HepG2 (cell line): Measurements from ENCODE around the gene NISCH. TPM values are rescaled to one million over a fixed set of nuclear protein-coding genes. Genes with fewer than 3 reads are reported as not detected.
A peak's percentile ranks its signal among the peaks of the same experiment; 100 is the strongest.

Experiments used
- AGO2 ChIP-seq: fragments of 200-400 bp; formaldehyde crosslinking; optimal IDR thresholded peaks from 2 replicates; pipeline ENCODE3; 2017; ENCODE audit warnings: mild to moderate bottlenecking, low read depth, low read length, moderate library complexity
- ATAD3A ChIP-seq: sonication (generic); formaldehyde crosslinking; IDR thresholded peaks from 2 replicates; pipeline ENCODE4 v1.4.0; 2020; ENCODE audit warnings: missing genetic modification reagents
- GATAD1 ChIP-seq: IDR thresholded peaks from 2 replicates; pipeline ENCODE4 v1.6.1; 2016; ENCODE audit warnings: missing genetic modification reagents, missing compliant biosample characterization
- GFI1 ChIP-seq: sonication (generic); formaldehyde crosslinking; IDR thresholded peaks from 2 replicates; pipeline ENCODE4 v1.5.0; 2020; ENCODE audit warnings: missing genetic modification reagents, mild to moderate bottlenecking, borderline replicate concordance
- HOXA7 ChIP-seq: sonication (generic); formaldehyde crosslinking; IDR thresholded peaks from 2 replicates; pipeline ENCODE4 v1.8.1; 2022; ENCODE audit warnings: mild to moderate bottlenecking, missing genetic modification reagents, moderate library complexity
- SSRP1 ChIP-seq: IDR thresholded peaks from 2 replicates; pipeline ENCODE4 v1.6.1; 2016; ENCODE audit warnings: control low read depth
- TMF1 ChIP-seq: sonication (generic); formaldehyde crosslinking; IDR thresholded peaks from 2 replicates; pipeline ENCODE4 v1.8.1; 2022; ENCODE audit warnings: low read depth, missing genetic modification reagents
- U2AF2 ChIP-seq: fragments of 200-400 bp; formaldehyde crosslinking; IDR thresholded peaks from 2 replicates; pipeline ENCODE4 v1.6.1; 2017; ENCODE audit warnings: low read depth, mild to moderate bottlenecking, low read length
- ZFP62 ChIP-seq: sonication (generic); formaldehyde crosslinking; IDR thresholded peaks from 2 replicates; pipeline ENCODE4 v1.4.0; 2020; ENCODE audit warnings: missing genetic modification reagents
- ZNF317 ChIP-seq: sonication (generic); formaldehyde crosslinking; IDR thresholded peaks from 2 replicates; pipeline ENCODE4 v1.5.0; 2020; ENCODE audit warnings: mild to moderate bottlenecking, missing genetic modification reagents
- ZNF431 ChIP-seq: sonication (generic); formaldehyde crosslinking; IDR thresholded peaks from 2 replicates; pipeline ENCODE4 v1.9.0; 2022; ENCODE audit warnings: missing genetic modification reagents, low read depth, mild to moderate bottlenecking, borderline replicate concordance
- ZNF724P ChIP-seq: sonication (generic); formaldehyde crosslinking; IDR thresholded peaks from 2 replicates; pipeline ENCODE4 v1.8.0; 2022; ENCODE audit warnings: missing genetic modification reagents, borderline replicate concordance
- ZSCAN20 ChIP-seq: sonication (generic); formaldehyde crosslinking; IDR thresholded peaks from 2 replicates; pipeline ENCODE4 v1.4.0; 2020; ENCODE audit warnings: missing genetic modification reagents, mild to moderate bottlenecking, borderline replicate concordance
- ZSCAN31 ChIP-seq: sonication (generic); formaldehyde crosslinking; IDR thresholded peaks from 2 replicates; pipeline ENCODE4 v1.5.0; 2020; ENCODE audit warnings: low read depth, mild to moderate bottlenecking, missing genetic modification reagents
- polyA plus RNA-seq, 8 experiments: library from polyadenylated mRNA; depleted of rRNA in 3 of 8; stranded (reverse) in 7 of 8; unstranded in 1 of 8; fragments of >200 nt; fragmentation: Illumina TruSeq in 4 of 8; extraction: Trizol in 4 of 8; gene quantifications; 2 replicates each; pipeline versions ENCODE4 v1.2.1 to v1.2.3, GENCODE V29; 2011 to 2016; ENCODE audit warnings: low read depth in 4 of 8, missing spikeins in 1 of 8, mixed read lengths in 1 of 8; ENCODE audit not compliant: insufficient read depth in 1 of 8
- total RNA-seq, 5 experiments: library from RNA; depleted of rRNA; stranded (reverse); fragments of >200 nt; fragmentation: Illumina TruSeq; extraction: Trizol; gene quantifications; 2 replicates each; pipeline ENCODE4 v1.2.3, GENCODE V29; 2016; ENCODE audit warnings: low read depth in 1 of 5
- TF ChIP-seq, protein P1 (sequence below): sonication (generic); formaldehyde crosslinking; IDR thresholded peaks from 2 replicates; pipeline ENCODE4 v1.4.0; 2020; ENCODE audit warnings: missing genetic modification reagents, borderline replicate concordance
- TF ChIP-seq, protein P2 (sequence below): IDR thresholded peaks from 2 replicates; pipeline ENCODE4 v1.6.1; 2016; ENCODE audit warnings: low read depth
- TF ChIP-seq, protein P3 (sequence below): sonication (generic); formaldehyde crosslinking; IDR thresholded peaks from 2 replicates; pipeline ENCODE4 v1.4.0; 2020; ENCODE audit warnings: missing genetic modification reagents
- TF ChIP-seq, protein P4 (sequence below): sonication (generic); formaldehyde crosslinking; IDR thresholded peaks from 2 replicates; pipeline ENCODE4 v1.8.1; 2023; ENCODE audit warnings: missing genetic modification reagents, mild to moderate bottlenecking, borderline replicate concordance
- TF ChIP-seq, protein P5 (sequence below): IDR thresholded peaks from 2 replicates; pipeline ENCODE4 v1.6.1; 2016; ENCODE audit warnings: mild to moderate bottlenecking, missing biosample characterization, missing genetic modification reagents

The NISCH gene
- total and polyA plus RNA-seq, 2 of the 13 experiments (the other 11 are each of a cell fraction or from before 2014, with no cell fraction given): 27.0 to 47.6 TPM

DNA sequence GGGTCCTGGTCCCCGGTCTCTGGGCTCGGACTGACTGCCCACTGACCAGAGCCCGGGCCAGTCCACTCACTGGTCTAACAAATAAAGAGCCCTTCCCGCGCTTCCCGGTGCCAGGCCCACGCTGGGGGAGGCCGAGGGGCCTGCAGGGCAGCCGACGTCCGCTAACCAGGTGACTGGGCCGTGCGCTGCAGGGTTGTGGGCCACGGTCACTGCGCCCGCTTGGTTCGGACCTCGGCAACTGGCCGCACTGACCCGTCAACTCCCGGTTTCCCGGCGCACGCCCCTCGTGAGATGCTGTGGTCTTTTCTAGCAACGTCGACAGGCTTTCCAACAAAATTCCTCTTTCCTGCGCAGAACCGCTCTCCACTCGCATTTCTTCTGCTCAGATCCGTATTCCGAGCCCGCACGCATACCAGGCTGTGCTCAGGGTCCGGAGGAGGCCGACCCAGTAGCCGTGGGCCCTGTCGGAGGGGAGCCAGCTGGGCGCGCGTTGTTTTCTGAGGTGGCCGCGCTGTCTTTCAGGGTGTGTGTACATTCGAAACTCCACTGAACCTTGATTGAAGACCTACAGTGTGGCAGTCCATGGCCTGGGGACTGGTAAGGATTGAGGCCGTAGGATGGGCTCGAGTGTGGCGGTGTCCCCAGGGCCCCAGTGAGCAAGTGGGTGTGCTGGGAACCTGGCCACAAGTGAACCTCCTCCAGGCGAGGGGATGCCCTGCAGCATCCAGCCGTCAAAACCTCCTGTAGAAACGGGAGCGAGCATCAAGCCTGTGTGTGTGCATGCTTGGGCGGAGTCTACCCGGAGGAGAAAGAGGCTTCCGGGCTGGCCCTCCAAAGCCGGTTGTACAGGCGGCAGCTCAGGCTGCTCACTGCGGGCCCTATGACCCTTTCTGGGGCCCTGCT is 79.1 kb downstream of the NISCH start (continued):
- TF ChIP-seq, protein P1, sequence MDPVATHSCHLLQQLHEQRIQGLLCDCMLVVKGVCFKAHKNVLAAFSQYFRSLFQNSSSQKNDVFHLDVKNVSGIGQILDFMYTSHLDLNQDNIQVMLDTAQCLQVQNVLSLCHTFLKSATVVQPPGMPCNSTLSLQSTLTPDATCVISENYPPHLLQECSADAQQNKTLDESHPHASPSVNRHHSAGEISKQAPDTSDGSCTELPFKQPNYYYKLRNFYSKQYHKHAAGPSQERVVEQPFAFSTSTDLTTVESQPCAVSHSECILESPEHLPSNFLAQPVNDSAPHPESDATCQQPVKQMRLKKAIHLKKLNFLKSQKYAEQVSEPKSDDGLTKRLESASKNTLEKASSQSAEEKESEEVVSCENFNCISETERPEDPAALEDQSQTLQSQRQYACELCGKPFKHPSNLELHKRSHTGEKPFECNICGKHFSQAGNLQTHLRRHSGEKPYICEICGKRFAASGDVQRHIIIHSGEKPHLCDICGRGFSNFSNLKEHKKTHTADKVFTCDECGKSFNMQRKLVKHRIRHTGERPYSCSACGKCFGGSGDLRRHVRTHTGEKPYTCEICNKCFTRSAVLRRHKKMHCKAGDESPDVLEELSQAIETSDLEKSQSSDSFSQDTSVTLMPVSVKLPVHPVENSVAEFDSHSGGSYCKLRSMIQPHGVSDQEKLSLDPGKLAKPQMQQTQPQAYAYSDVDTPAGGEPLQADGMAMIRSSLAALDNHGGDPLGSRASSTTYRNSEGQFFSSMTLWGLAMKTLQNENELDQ: no peak
- TF ChIP-seq, protein P2, sequence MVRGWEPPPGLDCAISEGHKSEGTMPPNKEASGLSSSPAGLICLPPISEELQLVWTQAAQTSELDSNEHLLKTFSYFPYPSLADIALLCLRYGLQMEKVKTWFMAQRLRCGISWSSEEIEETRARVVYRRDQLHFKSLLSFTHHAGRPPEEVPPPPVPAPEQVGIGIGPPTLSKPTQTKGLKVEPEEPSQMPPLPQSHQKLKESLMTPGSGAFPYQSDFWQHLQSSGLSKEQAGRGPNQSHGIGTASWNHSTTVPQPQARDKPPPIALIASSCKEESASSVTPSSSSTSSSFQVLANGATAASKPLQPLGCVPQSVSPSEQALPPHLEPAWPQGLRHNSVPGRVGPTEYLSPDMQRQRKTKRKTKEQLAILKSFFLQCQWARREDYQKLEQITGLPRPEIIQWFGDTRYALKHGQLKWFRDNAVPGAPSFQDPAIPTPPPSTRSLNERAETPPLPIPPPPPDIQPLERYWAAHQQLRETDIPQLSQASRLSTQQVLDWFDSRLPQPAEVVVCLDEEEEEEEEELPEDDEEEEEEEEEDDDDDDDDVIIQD (CRISPR knock-in tag): no peak
- TF ChIP-seq ZFP62 (CRISPR knock-in tag) (no peak), HOXA7 (CRISPR knock-in tag) (no peak), ZNF317 (peak; percentile 41; the same call in 1 of the 2 replicates), GATAD1 (no peak), GFI1 (CRISPR knock-in tag) (no peak), TMF1 (CRISPR knock-in tag) (no peak), AGO2 (peak; percentile 78), U2AF2 (no peak), ZSCAN20 (CRISPR knock-in tag) (0 out of 2 replicates have a peak, but pooled peaks have one; percentile 29), ZNF724P (CRISPR knock-in tag) (no peak), ZNF431 (CRISPR knock-in tag) (0 out of 2 replicates have a peak, but pooled peaks have one; percentile 31), SSRP1 (CRISPR knock-in tag) (0 out of 2 replicates have a peak, but pooled peaks have one; percentile 53), ZSCAN31 (CRISPR knock-in tag) (no peak), ATAD3A (no peak)
- TF ChIP-seq, protein P3, sequence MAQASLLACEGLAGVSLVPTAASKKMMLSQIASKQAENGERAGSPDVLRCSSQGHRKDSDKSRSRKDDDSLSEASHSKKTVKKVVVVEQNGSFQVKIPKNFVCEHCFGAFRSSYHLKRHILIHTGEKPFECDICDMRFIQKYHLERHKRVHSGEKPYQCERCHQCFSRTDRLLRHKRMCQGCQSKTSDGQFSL (CRISPR knock-in tag): no peak
- TF ChIP-seq, protein P4, sequence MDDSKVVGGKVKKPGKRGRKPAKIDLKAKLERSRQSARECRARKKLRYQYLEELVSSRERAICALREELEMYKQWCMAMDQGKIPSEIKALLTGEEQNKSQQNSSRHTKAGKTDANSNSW (CRISPR knock-in tag): 0 out of 2 replicates have a peak, but pooled peaks have one; percentile 69
- TF ChIP-seq, protein P5, sequence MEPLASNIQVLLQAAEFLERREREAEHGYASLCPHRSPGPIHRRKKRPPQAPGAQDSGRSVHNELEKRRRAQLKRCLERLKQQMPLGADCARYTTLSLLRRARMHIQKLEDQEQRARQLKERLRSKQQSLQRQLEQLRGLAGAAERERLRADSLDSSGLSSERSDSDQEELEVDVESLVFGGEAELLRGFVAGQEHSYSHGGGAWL (CRISPR knock-in tag): peak; percentile 21; the same call in 1 of the 2 replicates
